HL-60 (cell line): ENCODE data around the gene CEP19.

Experiments used
- CTCF ChIP-seq: IDR thresholded peaks from one replicate; pipeline ENCODE4 v1.5.1; 2011; ENCODE audit warnings: low read length, control low read depth, inconsistent platforms; ENCODE audit not compliant: insufficient read depth
- GABPA ChIP-seq: IDR thresholded peaks from 2 replicates; pipeline ENCODE4 v1.6.1; 2012; ENCODE audit warnings: low read depth
- POLR2AphosphoS5 ChIP-seq: IDR thresholded peaks from 2 replicates; pipeline ENCODE4 v1.6.1; 2012; ENCODE audit warnings: low read depth
- REST ChIP-seq: IDR thresholded peaks from 2 replicates; pipeline ENCODE4 v1.6.1; 2012; ENCODE audit warnings: low read depth; ENCODE audit not compliant: insufficient replicate concordance
- SPI1 ChIP-seq: IDR thresholded peaks from 2 replicates; pipeline ENCODE4 v1.6.1; 2012; ENCODE audit warnings: low read depth, mild to moderate bottlenecking, borderline replicate concordance

- TF ChIP-seq CTCF (no peak), REST (peak; percentile 40), POLR2AphosphoS5 (peak; percentile 65; the same call in 1 of the 2 replicates), GABPA (no peak), SPI1 (peak; percentile 53; the same call in 1 of the 2 replicates)
Measured at GRCh38 chr3:196739671-196740480, 27.8 kb upstream of the CEP19 start, which contains the start of gene PAK2.
